IMR-90 (cell line): ENCODE measurements around the gene CD276. TPM values are rescaled to one million over a fixed set of nuclear protein-coding genes. Genes with fewer than 3 reads are reported as not detected.
A peak's percentile ranks its signal among the peaks of the same experiment; 100 is the strongest.

Source experiments
- ATAC-seq: fragments of 200-7000 bp; cut with Tn5 transposase; 2 replicates; pipeline ENCODE4 v1.9.1; 2020; ENCODE audit warnings: low read depth, mild to moderate bottlenecking, moderate library complexity
- BruUV-seq: library from RNA; stranded (reverse); fragments of 400-500 nt; replicated peaks from 2 replicates; lab custom pipeline; 2021; lab: Mats Ljungman, UMichigan
- CTCF ChIA-PET: fragments of 300-600 bp; formaldehyde crosslinking; extraction: SDS; loops from one replicate; lab custom pipeline; 2021; ENCODE audit warnings: antibody characterized with exemption; lab: Yijun Ruan, JAX
- POLR2A ChIA-PET: fragments of 300-600 bp; sonication (Branson Sonifier 250); formaldehyde crosslinking; loops from one replicate; lab custom pipeline; 2022; ENCODE audit warnings: antibody characterized with exemption; ENCODE audit not compliant: unreplicated experiment; lab: Charles Lee
- DNase-seq: peaks from one replicate; pipeline ENCODE4 v3.0.0; 2013
- H2AFZ ChIP-seq: replicated peaks from 2 replicates; pipeline ENCODE3; 2013; ENCODE audit warnings: low read length, mild to moderate bottlenecking; ENCODE audit not compliant: poor library complexity
- H2AK5ac ChIP-seq: 2 replicates; pipeline ENCODE4 v1.6.1; 2013; ENCODE audit warnings: low read depth, low read length, inconsistent platforms
- H2AK9ac ChIP-seq: replicated peaks from 2 replicates; pipeline ENCODE3; 2013; ENCODE audit warnings: mild to moderate bottlenecking, low read depth, low read length, moderate library complexity; ENCODE audit not compliant: poor library complexity
- H2BK120ac ChIP-seq: 2 replicates; pipeline ENCODE4 v1.6.1; 2013; ENCODE audit warnings: low read depth, low read length, inconsistent platforms
- H2BK15ac ChIP-seq: 3 replicates; pipeline ENCODE4 v1.6.1; 2013; ENCODE audit warnings: low read depth, low read length, inconsistent platforms
- H2BK20ac ChIP-seq: 2 replicates; pipeline ENCODE4 v1.6.1; 2013; ENCODE audit warnings: low read depth, mild to moderate bottlenecking, inconsistent platforms, low read length, moderate library complexity
- H2BK5ac ChIP-seq: 2 replicates; pipeline ENCODE4 v1.6.1; 2013; ENCODE audit warnings: mild to moderate bottlenecking, low read depth, low read length, inconsistent platforms; ENCODE audit not compliant: poor library complexity, severe bottlenecking
- H3K14ac ChIP-seq: replicated peaks from 2 replicates; pipeline ENCODE4 v1.6.1; 2013; ENCODE audit warnings: low read depth, low read length, inconsistent platforms
- H3K18ac ChIP-seq: 2 replicates; pipeline ENCODE4 v1.6.1; 2013; ENCODE audit warnings: low read depth, low read length, control low read depth
- H3K23ac ChIP-seq: 2 replicates; pipeline ENCODE4 v1.6.1; 2013; ENCODE audit warnings: low read depth, low read length, inconsistent platforms
- H3K27ac ChIP-seq: 2 replicates; pipeline ENCODE4 v1.5.1; 2013; ENCODE audit warnings: mild to moderate bottlenecking, control low read depth, low read length; ENCODE audit not compliant: insufficient read depth
- H3K27me3 ChIP-seq: 2 replicates; pipeline ENCODE4 v1.6.1; 2013; ENCODE audit warnings: low read length; ENCODE audit not compliant: control insufficient read depth, insufficient read depth
- H3K36me3 ChIP-seq: 2 replicates; pipeline ENCODE4 v1.6.1; 2013; ENCODE audit warnings: low read length, mixed read lengths; ENCODE audit not compliant: control insufficient read depth, insufficient read depth
- H3K4ac ChIP-seq: 2 replicates; pipeline ENCODE4 v1.6.1; 2013; ENCODE audit warnings: low read depth, low read length, inconsistent platforms
- H3K4me1 ChIP-seq: 2 replicates; pipeline ENCODE4 v1.6.1; 2013; ENCODE audit warnings: low read length, mixed read lengths; ENCODE audit not compliant: control insufficient read depth, insufficient read depth
- H3K4me2 ChIP-seq: 2 replicates; pipeline ENCODE4 v1.6.1; 2013; ENCODE audit warnings: low read depth, mild to moderate bottlenecking, control low read depth, low read length, moderate library complexity
- H3K4me3 ChIP-seq: 2 replicates; pipeline ENCODE4 v1.5.1; 2013; ENCODE audit warnings: low read depth, mild to moderate bottlenecking, control low read depth, low read length, moderate library complexity; ENCODE audit not compliant: insufficient read depth
- H3K56ac ChIP-seq: 2 replicates; pipeline ENCODE4 v1.6.1; 2013; ENCODE audit warnings: low read length, inconsistent platforms; ENCODE audit not compliant: insufficient read depth; ENCODE audit errors: extremely low read depth
- H3K79me1 ChIP-seq, 2 experiments: 2 replicates each; pipeline ENCODE4 v1.6.1; 2013; ENCODE audit warnings: low read length in 2 of 2, inconsistent platforms in 1 of 2, low read depth in 1 of 2
- H3K9ac ChIP-seq: 2 replicates; pipeline ENCODE4 v1.6.1; 2013; ENCODE audit warnings: low read depth, low read length, control low read depth
- H3K9me1 ChIP-seq: 2 replicates; pipeline ENCODE4 v1.6.1; 2013; ENCODE audit warnings: low read length, inconsistent platforms; ENCODE audit not compliant: insufficient read depth
- H3K9me3 ChIP-seq: 2 replicates; pipeline ENCODE4 v1.6.1; 2013; ENCODE audit warnings: low read length; ENCODE audit not compliant: control insufficient read depth, insufficient read depth
- H4K20me1 ChIP-seq: 2 replicates; pipeline ENCODE4 v1.6.1; 2013; ENCODE audit warnings: low read length, inconsistent platforms; ENCODE audit not compliant: insufficient read depth
- H4K5ac ChIP-seq: 2 replicates; pipeline ENCODE4 v1.6.1; 2013; ENCODE audit warnings: mild to moderate bottlenecking, low read depth, low read length, control low read depth
- H4K8ac ChIP-seq, 2 experiments: 2 replicates each; pipeline ENCODE4 v1.6.1; 2013; ENCODE audit warnings: low read depth in 2 of 2, low read length in 2 of 2, control low read depth in 1 of 2, inconsistent platforms in 1 of 2
- H4K91ac ChIP-seq: 2 replicates; pipeline ENCODE4 v1.6.1; 2013; ENCODE audit warnings: low read depth, low read length, inconsistent platforms; ENCODE audit not compliant: insufficient read depth
- MXI1 ChIP-seq: IDR thresholded peaks from 2 replicates; pipeline ENCODE4 v1.6.1; 2012; ENCODE audit warnings: low read depth, mild to moderate bottlenecking, low read length, moderate library complexity, borderline replicate concordance
- RCOR1 ChIP-seq: IDR thresholded peaks from 2 replicates; pipeline ENCODE4 v1.6.1; 2012; ENCODE audit warnings: mild to moderate bottlenecking, low read length, improper control_type of control experiment; ENCODE audit not compliant: insufficient replicate concordance
- WGBS, 2 experiments: methylation state at CpG; one replicate each; pipeline versions ENCODE4 v1.1.5 to v1.1.7; 2013; ENCODE audit warnings: missing lambda C conversion rate in 2 of 2; ENCODE audit not compliant: insufficient read length in 1 of 2; ENCODE audit errors: extremely low coverage in 2 of 2; 5-methylcytosine and 5-hydroxymethylcytosine counted together
- dilution Hi-C: fragments of 300-500 bp; cut with HindIII; formaldehyde crosslinking; loops from one replicate; pipeline ENCODE4 v1.14.3; 2018; ENCODE audit warnings: low sequenced_read_pairs; ENCODE audit not compliant: unreplicated experiment
- in situ Hi-C: fragments of 300-500 bp; cut with MboI; formaldehyde crosslinking; loops from 3 replicates; pipeline ENCODE4 v1.14.3; 2019; ENCODE audit warnings: low sequenced_read_pairs, inconsistent platforms, mixed read lengths
- intact Hi-C: fragments of 100-400 bp; cut with micrococcal nuclease; formaldehyde crosslinking; loops from 2 replicates; pipeline ENCODE4 v1.10.0; 2022
- polyA plus RNA-seq, 3 experiments: library from polyadenylated mRNA; depleted of rRNA; stranded (reverse); fragments of >200 nt; gene quantifications; 2 replicates each; pipeline ENCODE4 v1.2.3, GENCODE V29; 2012; ENCODE audit warnings: low replicate concordance in 1 of 3
- total RNA-seq: library from RNA; depleted of rRNA; stranded (reverse); fragments of >200 nt; gene quantifications from 2 replicates; pipeline ENCODE4 v1.2.3, GENCODE V29; 2012

The CD276 gene
- total and polyA plus RNA-seq, 2 of the 4 experiments (the other 2 are of a cell fraction): 30.8 to 149 TPM

- no peak overlapping the region for H3K4ac ChIP-seq
- H3K56ac ChIP-seq: no peak overlapping the region
- peaks cover 12% of the 10 kb centered on the region for H3K36me3 ChIP-seq
- in situ Hi-C loops: no loop called here
- CTCF ChIA-PET: interaction anchor here (0.6 kb wide), 1 partner anchor 176 kb away, joined by 3 read pairs; no protein-coding TSS in a partner anchor
- no peaks in the 10 kb centered on the region for H3K9me3 ChIP-seq
- WGBS, 2 experiments: 49% methylated on average over 4 of the region's 11 CpGs; no CpG with 5 or more reads in 1 of the 2 experiments
- no TSS peak for BruUV-seq
- no peak overlapping the region for H4K91ac ChIP-seq
- no peak for DNase-seq
- H2AK9ac ChIP-seq: peak overlapping the region; percentile 85
- peaks cover 32% of the 10 kb centered on the region for H3K27me3 ChIP-seq
- no peak overlapping the region for H2BK120ac ChIP-seq
- H2AK5ac ChIP-seq: no peak overlapping the region
- H3K27ac ChIP-seq: no peak overlapping the region
- dilution Hi-C loops: no loop called here
- H3K79me1 ChIP-seq: no peaks in the 10 kb centered on the region; a peak in 1 of 4 replicates
- peaks cover 5% of the 10 kb centered on the region for H4K20me1 ChIP-seq
- no peak overlapping the region for H3K18ac ChIP-seq
- H3K9ac ChIP-seq: no peak overlapping the region
- POLR2A ChIA-PET: no interaction called here
- no peak overlapping the region for H4K5ac ChIP-seq
- H2BK20ac ChIP-seq: no peak overlapping the region
- no peak overlapping the region for H3K4me3 ChIP-seq
- H3K23ac ChIP-seq: no peak overlapping the region
- H3K14ac ChIP-seq: no peak overlapping the region
- no peaks in the 10 kb centered on the region for H3K4me1 ChIP-seq
- no peaks in the 10 kb centered on the region for H3K9me1 ChIP-seq
- H2BK15ac ChIP-seq: no peak overlapping the region
- TF ChIP-seq RCOR1 (no peak), MXI1 (no peak)
- no peak for ATAC-seq
- no peak overlapping the region for H2AFZ ChIP-seq
- H4K8ac ChIP-seq: no peak overlapping the region
- H3K4me2 ChIP-seq: no peak overlapping the region
- no peak overlapping the region for H2BK5ac ChIP-seq
- intact Hi-C loops: no loop called here
These were observed 33.6 kb downstream of the CD276 start for GRCh38 chr15:73717802-73718201.
